HFF-Myc (cell line): ENCODE measurements around the gene CELA2A.

Source experiments
- DNase-seq: peaks from one replicate; pipeline ENCODE4 v3.0.0-alpha.2; 2011; ENCODE audit warnings: low read depth; ENCODE audit errors: extremely low read depth
- H3K4me3 ChIP-seq: replicated peaks from 2 replicates; pipeline ENCODE4 v1.5.1; 2011; ENCODE audit warnings: low read depth, mild to moderate bottlenecking, control low read depth, low read length
- CTCF ChIP-seq: IDR thresholded peaks from 2 replicates; pipeline ENCODE4 v1.5.1; 2012; ENCODE audit warnings: mild to moderate bottlenecking, low read depth, low read length, control low read depth; ENCODE audit errors: missing control alignments

CELA2A gene

GRCh38 chr1:15444468-15445389 lies 11.8 kb upstream of the CELA2A start:
- no peak for DNase-seq
- TF ChIP-seq CTCF: no peak

DNA sequence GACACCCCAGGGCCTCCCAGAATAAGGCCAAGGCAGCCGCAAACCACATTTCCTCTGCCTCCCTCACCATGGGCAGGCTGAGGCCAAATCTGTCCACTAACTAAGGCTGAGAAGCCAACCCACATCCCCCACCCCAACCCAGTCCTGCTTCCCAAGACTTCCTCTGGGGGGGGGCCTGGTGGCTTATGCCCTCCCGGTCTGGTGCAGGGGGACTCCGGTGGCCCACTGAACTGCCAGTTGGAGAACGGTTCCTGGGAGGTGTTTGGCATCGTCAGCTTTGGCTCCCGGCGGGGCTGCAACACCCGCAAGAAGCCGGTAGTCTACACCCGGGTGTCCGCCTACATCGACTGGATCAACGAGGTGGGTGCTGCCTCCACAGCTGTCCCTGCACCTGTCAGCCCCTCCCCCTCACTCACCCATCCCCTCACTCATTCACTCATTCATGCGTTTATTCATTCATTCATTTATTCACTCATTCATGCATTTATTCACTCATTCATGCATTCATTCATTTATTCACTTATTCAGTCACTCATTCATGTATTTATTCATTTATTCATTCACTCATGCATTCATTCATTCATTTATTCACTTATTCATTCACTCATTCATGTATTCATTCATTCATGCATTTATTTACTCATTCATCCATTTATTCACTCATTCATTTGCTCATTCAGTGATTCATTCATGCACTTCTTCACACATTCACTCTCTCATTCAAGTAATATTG lies 11.0 kb upstream of the CELA2A start:
- TF ChIP-seq CTCF: no peak
- no peak for DNase-seq
- no peak overlapping the region for H3K4me3 ChIP-seq

More at GRCh38 chr1:15444468-15445389, 11.8 kb upstream of the CELA2A start:
- H3K4me3 ChIP-seq: no peak overlapping the region

DNA sequence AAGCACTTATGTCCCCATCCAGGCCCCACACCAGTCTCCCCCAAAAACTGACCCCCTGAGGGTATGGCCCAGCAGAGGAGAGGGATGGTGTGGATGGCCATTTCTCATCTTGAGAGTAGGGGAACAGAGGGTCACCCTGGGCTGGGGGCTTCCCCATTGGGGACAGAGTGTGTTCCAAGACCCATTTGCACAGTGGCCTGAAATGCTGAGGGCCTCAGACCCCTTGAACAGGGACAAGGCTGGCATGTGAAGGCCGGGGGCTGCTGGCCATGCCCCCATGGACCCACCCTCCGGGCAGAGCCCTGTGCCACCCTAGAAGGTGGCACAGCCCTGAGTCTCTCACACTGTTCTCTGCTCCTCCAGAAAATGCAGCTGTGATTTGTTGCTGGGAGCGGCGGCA lies 10.3 kb upstream of the CELA2A start:
- no peak for TF ChIP-seq CTCF
- no peak for DNase-seq
- H3K4me3 ChIP-seq: no peak overlapping the region

DNA sequence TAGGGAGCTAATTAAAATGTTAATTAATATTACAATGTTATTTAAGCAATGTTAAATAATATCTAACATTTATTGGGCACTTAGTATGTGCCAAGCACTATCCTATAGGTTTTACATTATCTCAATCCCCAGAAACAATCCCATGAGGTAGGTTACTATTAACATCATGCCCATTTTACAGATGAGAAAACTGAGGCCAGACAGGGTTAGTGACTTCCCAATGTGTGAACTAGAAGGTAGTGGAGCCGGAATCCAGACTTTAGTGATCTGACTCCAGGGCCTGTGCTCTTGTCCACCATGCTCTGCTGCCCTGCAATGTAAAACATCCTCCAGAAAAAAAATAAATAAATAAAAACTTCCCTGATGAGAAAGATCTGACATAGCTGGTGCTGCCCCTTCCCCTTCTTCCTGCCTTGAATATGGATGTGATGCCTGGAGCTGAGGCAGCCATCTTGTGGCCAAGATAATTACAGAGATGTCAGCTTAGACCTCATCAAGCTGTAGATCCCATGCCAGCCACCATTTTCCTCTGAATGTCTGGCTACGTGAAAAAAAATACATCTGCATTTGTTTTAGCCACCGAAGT lies 7.6 kb upstream of the CELA2A start:
- no peak overlapping the region for H3K4me3 ChIP-seq
- no peak for DNase-seq
- TF ChIP-seq CTCF: no peak

GRCh38 chr1:15449567-15449966 lies 7.0 kb upstream of the CELA2A start:
- H3K4me3 ChIP-seq: no peak overlapping the region
- DNase-seq: no peak
- TF ChIP-seq CTCF: no peak

GRCh38 chr1:15451014-15451722 lies 5.4 kb upstream of the CELA2A start:
- no peak overlapping the region for H3K4me3 ChIP-seq
- TF ChIP-seq CTCF: no peak
- DNase-seq: no peak
